Common myeloid progenitor, CD34-positive (primary cell): Measurements from ENCODE around the gene ARMC10.
"Not testable (repeated sequence)": the region's sequence is repeated elsewhere in the genome, so short reads cannot be mapped to it uniquely, and the experiment has no call there.

Experiments
- CTCF ChIA-PET: fragments of 350-600 bp; sonication (Branson Sonifier 250); formaldehyde crosslinking; loops from one replicate; lab custom pipeline; 2021; ENCODE audit warnings: antibody characterized with exemption; lab: Charles Lee
- POLR2A ChIA-PET: fragments of 350-600 bp; sonication (Branson Sonifier 250); formaldehyde crosslinking; loops from one replicate; lab custom pipeline; 2021; ENCODE audit warnings: antibody characterized with exemption; lab: Charles Lee
- DNase-seq, 3 donors: peaks; one replicate each; pipeline versions ENCODE4 v3.0.0 to v3.0.0-alpha.2; 2013
- H3K27ac ChIP-seq, 2 experiments: 1 replicate in 1 of 2; 2 replicates in 1 of 2; pipeline ENCODE4 v1.7.0; 2013; ENCODE audit warnings: inconsistent platforms in 2 of 2, low read length in 2 of 2, mild to moderate bottlenecking in 2 of 2, low read depth in 1 of 2, moderate library complexity in 1 of 2; ENCODE audit not compliant: severe bottlenecking in 2 of 2, insufficient read depth in 1 of 2, poor library complexity in 1 of 2
- H3K27me3 ChIP-seq, 5 experiments: replicated peaks in 2 of 5; 1 replicate in 3 of 5; 2 replicates in 2 of 5; pipeline versions ENCODE4 v1.6.1 to v1.7.0; 2013; ENCODE audit warnings: low read length in 4 of 5, mild to moderate bottlenecking in 2 of 5, moderate library complexity in 2 of 5, inconsistent platforms in 1 of 5; ENCODE audit not compliant: insufficient read depth in 5 of 5, control insufficient read depth in 4 of 5
- H3K36me3 ChIP-seq, 4 experiments: 1 replicate in 2 of 4; 2 replicates in 2 of 4; pipeline versions ENCODE4 v1.6.1 to v1.7.0; 2013; ENCODE audit warnings: low read length in 3 of 4, control low read depth in 1 of 4, mild to moderate bottlenecking in 1 of 4; ENCODE audit not compliant: control insufficient read depth in 4 of 4, insufficient read depth in 4 of 4
- H3K4me1 ChIP-seq, 4 experiments: 1 replicate in 3 of 4; 2 replicates in 1 of 4; pipeline versions ENCODE4 v1.6.1 to v1.7.1; 2013; ENCODE audit warnings: low read length in 3 of 4, mild to moderate bottlenecking in 3 of 4, control low read depth in 1 of 4, inconsistent platforms in 1 of 4, moderate library complexity in 1 of 4; ENCODE audit not compliant: control insufficient read depth in 4 of 4, insufficient read depth in 4 of 4; ENCODE audit errors: control extremely low read depth in 1 of 4
- H3K4me3 ChIP-seq, 7 experiments: 1 replicate in 4 of 7; 2 replicates in 3 of 7; pipeline versions ENCODE4 v1.5.1 to v1.7.0; 2013; ENCODE audit warnings: mild to moderate bottlenecking in 7 of 7, low read length in 6 of 7, moderate library complexity in 6 of 7, inconsistent platforms in 2 of 7, low read depth in 2 of 7, control low read depth in 1 of 7; ENCODE audit not compliant: insufficient read depth in 4 of 7, control insufficient read depth in 1 of 7; ENCODE audit errors: extremely low read depth in 1 of 7
- H3K9me3 ChIP-seq, 5 experiments: 1 replicate in 4 of 5; 2 replicates in 1 of 5; pipeline versions ENCODE4 v1.6.1 to v1.7.1; 2013; ENCODE audit warnings: low read length in 4 of 5, mild to moderate bottlenecking in 2 of 5, inconsistent platforms in 1 of 5, low read depth in 1 of 5, moderate library complexity in 1 of 5; ENCODE audit not compliant: control insufficient read depth in 4 of 5, insufficient read depth in 2 of 5; ENCODE audit errors: control extremely low read depth in 1 of 5
- WGBS: methylation state at CpG from one replicate; pipeline ENCODE4 v1.1.5; 2013; ENCODE audit not compliant: insufficient coverage; 5-methylcytosine and 5-hydroxymethylcytosine counted together

ARMC10 gene

GRCh38 chr7:103076764-103077163, 1.8 kb downstream of the ARMC10 start:
- no peak for DNase-seq
- H3K4me1 ChIP-seq, result peaks cover 5 to 31% (median 15%) of the 10 kb centered on the region in 4 experiments
- H3K27me3 ChIP-seq, result no peaks in the 10 kb centered on the region
- CTCF ChIA-PET, result interaction anchor here (1.4 kb wide), 1 partner anchor 15 kb away, joined by 3 read pairs; no protein-coding TSS in a partner anchor
- POLR2A ChIA-PET, result no interaction called here
- no peaks in the 10 kb centered on the region for H3K36me3 ChIP-seq
- 100% methylated on average over 6 of the region's 7 CpGs for WGBS
- no peaks in the 10 kb centered on the region for H3K9me3 ChIP-seq
- H3K27ac ChIP-seq, result no peak overlapping the region
- H3K4me3 ChIP-seq, result peak overlapping the region in 1 of 7 experiments; percentile 3

- H3K27ac ChIP-seq, result no peak overlapping the region
- peaks cover 5 to 31% (median 15%) of the 10 kb centered on the region in 4 experiments for H3K4me1 ChIP-seq
- H3K27me3 ChIP-seq, result no peaks in the 10 kb centered on the region
- H3K4me3 ChIP-seq, result peak overlapping the region in 1 of 7 experiments; percentile 3
- no peak for DNase-seq
- CTCF ChIA-PET, result interaction anchor here (0.6 to 1.4 kb wide), 3 partner anchors 11 to 403 kb away, joined by 3 to 4 read pairs (median 3); no protein-coding TSS in a partner anchor
- H3K9me3 ChIP-seq, result no peaks in the 10 kb centered on the region
- WGBS, result 100% methylated on average over 2 of the region's 3 CpGs
- no peaks in the 10 kb centered on the region for H3K36me3 ChIP-seq
- POLR2A ChIA-PET, result no interaction called here
Observed at GRCh38 chr7:103077318-103077717, 2.4 kb downstream of the ARMC10 start.

GRCh38 chr7:103078226-103078625, 3.3 kb downstream of the ARMC10 start:
- WGBS, result 71% methylated on average over 5 of the region's 6 CpGs
- peaks cover 5 to 31% (median 15%) of the 10 kb centered on the region in 4 experiments for H3K4me1 ChIP-seq
- DNase-seq, result peak in 2 of 3 donors; percentile 31 to 34
- H3K9me3 ChIP-seq, H3K27ac ChIP-seq, H3K4me3 ChIP-seq, H3K27me3 ChIP-seq, POLR2A ChIA-PET, H3K36me3 ChIP-seq: not testable (repeated sequence)
- CTCF ChIA-PET, result interaction anchor here (1.2 kb wide), 1 partner anchor 12 kb away, joined by 3 read pairs; no protein-coding TSS in a partner anchor

- ChIA-PET POLR2A (no interaction called here), CTCF (interaction anchor here (1.2 to 1.6 kb wide), 3 partner anchors 11 to 327 kb away, joined by 3 to 4 read pairs (median 3); no protein-coding TSS in a partner anchor)
- WGBS, result 80% methylated on average over 1 of the region's 3 CpGs
Observed at GRCh38 chr7:103079836-103080235, 4.9 kb downstream of the ARMC10 start.

GRCh38 chr7:103080923-103081322, 6.0 kb downstream of the ARMC10 start:
- Histone ChIP-seq H3K27me3 (no peaks in the 10 kb centered on the region), H3K36me3 (peaks cover 5 to 15% (median 9%) of the 10 kb centered on the region in 4 experiments), H3K4me3 (no peak overlapping the region), H3K4me1 (peaks cover 0 to 14% (median 6%) of the 10 kb centered on the region in 4 experiments), H3K9me3 (no peaks in the 10 kb centered on the region), H3K27ac (no peak overlapping the region)
- WGBS, result no CpG with 5 or more reads among the region's 2 CpGs
- DNase-seq, result no peak
- ChIA-PET CTCF (interaction anchor here (0.7 to 1.8 kb wide), 5 partner anchors 10 to 326 kb away, joined by 3 to 4 read pairs (median 3); no protein-coding TSS in a partner anchor), POLR2A (no interaction called here)

More at GRCh38 chr7:103079836-103080235, 4.9 kb downstream of the ARMC10 start:
- H3K27ac ChIP-seq, result no peak overlapping the region
- H3K27me3 ChIP-seq, result no peaks in the 10 kb centered on the region
- peaks cover 3 to 13% (median 6%) of the 10 kb centered on the region in 4 experiments for H3K36me3 ChIP-seq
- no peak for DNase-seq
- no peaks in the 10 kb centered on the region for H3K9me3 ChIP-seq
- peaks cover 0 to 19% (median 9%) of the 10 kb centered on the region in 4 experiments for H3K4me1 ChIP-seq
- H3K4me3 ChIP-seq, result no peak overlapping the region

- peaks cover 0 to 3% (median 2%) of the 10 kb centered on the region in 4 experiments for H3K4me1 ChIP-seq
- H3K36me3 ChIP-seq, result peaks cover 5 to 22% (median 13%) of the 10 kb centered on the region in 4 experiments
- ChIA-PET POLR2A (no interaction called here), CTCF (no interaction called here)
- H3K27me3 ChIP-seq, result no peaks in the 10 kb centered on the region
- 100% methylated on average over 1 of the region's 1 CpG for WGBS
- H3K27ac ChIP-seq, result no peak overlapping the region
- no peak overlapping the region for H3K4me3 ChIP-seq
- DNase-seq, result no peak
- no peaks in the 10 kb centered on the region for H3K9me3 ChIP-seq
Observed at GRCh38 chr7:103082497-103082896, 7.6 kb downstream of the ARMC10 start.

GRCh38 chr7:103083210-103083609, 8.3 kb downstream of the ARMC10 start:
- Histone ChIP-seq H3K27ac (no peak overlapping the region), H3K4me1 (peaks cover 0 to under 1% (median 0%) of the 10 kb centered on the region in 4 experiments), H3K4me3 (no peak overlapping the region), H3K36me3 (peaks cover 5 to 28% (median 19%) of the 10 kb centered on the region in 4 experiments), H3K27me3 (no peaks in the 10 kb centered on the region), H3K9me3 (no peaks in the 10 kb centered on the region)
- CTCF ChIA-PET, result no interaction called here
- 100% methylated on average over 1 of the region's 3 CpGs for WGBS
- POLR2A ChIA-PET, result no interaction called here
- no peak for DNase-seq
